IPS DF 6.9 (cell line): ENCODE measurements around the gene CCDC187.

Source experiments
- DNase-seq: peaks from one replicate; pipeline ENCODE4 v3.0.0-alpha.2; 2013; ENCODE audit warnings: low read depth, low spot score
- H3K27ac ChIP-seq: one replicate; pipeline ENCODE4 v1.5.1; 2013; ENCODE audit warnings: low read length, control low read depth
- H3K27me3 ChIP-seq: 2 replicates; pipeline ENCODE4 v1.6.1; 2013; ENCODE audit warnings: mild to moderate bottlenecking, low read length; ENCODE audit not compliant: control insufficient read depth, insufficient read depth
- H3K36me3 ChIP-seq: 2 replicates; pipeline ENCODE4 v1.6.1; 2013; ENCODE audit warnings: low read length; ENCODE audit not compliant: control insufficient read depth, insufficient read depth
- H3K4me1 ChIP-seq: 2 replicates; pipeline ENCODE4 v1.6.1; 2013; ENCODE audit warnings: low read length; ENCODE audit not compliant: control insufficient read depth, insufficient read depth
- H3K4me3 ChIP-seq: 2 replicates; pipeline ENCODE4 v1.5.1; 2013; ENCODE audit warnings: mild to moderate bottlenecking, low read length
- H3K9me3 ChIP-seq: 2 replicates; pipeline ENCODE4 v1.6.1; 2013; ENCODE audit warnings: low read length, inconsistent platforms; ENCODE audit not compliant: control insufficient read depth, insufficient read depth
- WGBS: extraction: QIAGEN DNeasy Blood & Tissue Kit; methylation state at CpG from one replicate; pipeline ENCODE4 v1.1.7; 2013; ENCODE audit warnings: mixed read lengths, missing lambda C conversion rate; ENCODE audit not compliant: insufficient read length, insufficient coverage; 5-methylcytosine and 5-hydroxymethylcytosine counted together

Gene CCDC187

DNA sequence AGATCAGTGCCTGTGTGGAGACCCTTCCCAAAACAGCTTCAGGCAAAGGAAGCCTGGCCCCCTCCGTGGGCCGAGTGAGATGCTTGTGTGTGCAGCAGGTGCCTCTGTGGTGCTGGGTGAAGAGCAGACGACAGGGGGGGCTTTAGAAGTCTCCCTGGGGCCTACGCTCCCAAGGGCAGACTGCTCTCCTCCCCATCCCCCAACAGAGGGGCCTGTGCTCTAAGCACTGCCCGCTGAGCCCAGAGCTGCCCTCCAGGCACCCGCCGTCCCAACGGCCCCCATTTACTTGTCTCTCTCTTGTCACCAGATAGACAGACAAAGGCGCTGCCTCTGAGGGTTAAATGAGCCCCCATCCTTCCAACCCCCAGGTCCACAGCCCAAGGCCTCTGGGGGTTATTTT is 96.3 kb downstream of the CCDC187 start:
- H3K27me3 ChIP-seq, result peaks cover 23% of the 10 kb centered on the region
- no peak overlapping the region for H3K4me3 ChIP-seq
- H3K4me1 ChIP-seq, result peaks cover 5% of the 10 kb centered on the region
- H3K27ac ChIP-seq, result no peak overlapping the region
- DNase-seq, result no peak
- H3K36me3 ChIP-seq, result peaks cover 9% of the 10 kb centered on the region
- no peaks in the 10 kb centered on the region for H3K9me3 ChIP-seq
- no CpG with 5 or more reads among the region's 9 CpGs for WGBS

GRCh38 chr9:136206602-136207275 is 97.2 kb downstream of the CCDC187 start:
- Histone ChIP-seq H3K4me1 (peaks cover 5% of the 10 kb centered on the region), H3K36me3 (peaks cover 9% of the 10 kb centered on the region), H3K4me3 (no peak overlapping the region), H3K27me3 (peaks cover 31% of the 10 kb centered on the region), H3K27ac (no peak overlapping the region), H3K9me3 (no peaks in the 10 kb centered on the region)
- no peak for DNase-seq
- no CpG with 5 or more reads among the region's 16 CpGs for WGBS

DNA sequence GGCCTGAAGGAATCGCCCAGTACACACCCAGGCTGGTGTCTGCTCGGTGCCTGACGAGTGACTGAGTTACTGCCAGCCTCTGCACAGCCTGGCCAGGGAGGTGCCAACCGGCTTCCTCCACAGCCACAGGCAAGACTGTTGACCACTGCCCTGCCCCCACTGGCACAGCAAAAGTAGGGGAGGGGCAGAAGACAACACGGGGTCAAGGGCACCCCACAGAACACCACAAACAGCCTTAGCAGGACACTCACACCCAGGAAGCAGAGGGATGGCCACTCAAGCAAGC is 98.2 kb downstream of the CCDC187 start:
- H3K27ac ChIP-seq, result no peak overlapping the region
- H3K36me3 ChIP-seq, result peaks cover 2% of the 10 kb centered on the region; the same call in 1 of the 2 replicates

DNA sequence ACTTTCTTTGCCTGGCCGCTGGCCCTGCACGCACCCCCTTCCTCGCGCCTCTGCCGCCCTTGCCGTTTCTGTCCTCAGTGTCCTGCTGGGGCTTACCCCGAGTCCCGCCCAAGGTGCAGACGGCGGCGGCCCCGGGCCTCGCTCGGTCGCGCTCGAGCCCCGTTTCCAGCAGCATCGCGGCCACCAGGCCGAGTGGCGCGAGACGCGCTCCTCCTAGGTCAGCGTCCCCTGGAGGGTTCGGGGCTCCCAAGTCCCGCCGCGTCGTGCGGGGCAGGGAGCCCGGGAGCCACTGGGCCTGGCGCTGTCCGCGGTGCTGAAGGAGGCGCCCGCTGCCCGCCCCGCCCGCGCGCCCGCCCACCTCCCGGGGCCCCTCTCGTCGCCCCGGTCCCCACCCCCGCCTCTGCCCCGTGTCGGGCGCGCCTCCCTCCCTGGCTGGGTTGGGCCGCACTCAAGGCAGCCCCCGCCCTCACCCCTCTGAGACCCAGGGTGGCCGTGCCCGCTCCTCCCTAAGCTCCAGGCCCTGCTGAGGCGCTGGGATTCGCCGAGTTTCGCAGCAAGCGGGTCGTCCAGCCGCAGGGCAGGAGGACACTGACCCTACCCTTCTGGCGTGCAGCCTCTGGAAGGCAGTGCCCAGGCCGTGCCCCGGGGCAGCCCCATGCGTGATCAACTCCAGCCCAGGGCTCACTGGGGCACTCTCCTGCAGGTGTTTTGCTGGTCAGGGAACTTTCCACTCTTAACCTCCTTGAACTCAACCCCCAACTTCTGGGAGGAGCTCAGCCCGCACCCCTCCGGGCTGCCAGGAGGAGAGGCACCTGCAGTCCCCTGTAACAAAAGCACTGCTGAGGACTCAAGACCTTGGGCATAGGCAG is 98.8 kb downstream of the CCDC187 start, which contains the start of gene LHX3:
LHX3 (minus strand) TSS at position 291 of the 869 bp plus-strand sequence; CDS start at position 175, 116 bp downstream.
- Histone ChIP-seq H3K27me3 (peaks cover 48% of the 10 kb centered on the region), H3K4me1 (peaks cover 5% of the 10 kb centered on the region), H3K27ac (no peak within 1 kb of the TSS), H3K9me3 (no peaks in the 10 kb centered on the region), H3K36me3 (peaks cover 2% of the 10 kb centered on the region; the same call in 1 of the 2 replicates), H3K4me3 (no peak within 1 kb of the TSS)
- no CpG with 5 or more reads among the region's 70 CpGs for WGBS
- DNase-seq, result no peak

More for the DNA sequence above, 98.2 kb downstream of the CCDC187 start:
- peaks cover 42% of the 10 kb centered on the region for H3K27me3 ChIP-seq
- H3K9me3 ChIP-seq, result no peaks in the 10 kb centered on the region
- H3K4me1 ChIP-seq, result peaks cover 5% of the 10 kb centered on the region
- no peak for DNase-seq
- no peak overlapping the region for H3K4me3 ChIP-seq
- no CpG with 5 or more reads among the region's 5 CpGs for whole genome bisulfite sequencing

DNA sequence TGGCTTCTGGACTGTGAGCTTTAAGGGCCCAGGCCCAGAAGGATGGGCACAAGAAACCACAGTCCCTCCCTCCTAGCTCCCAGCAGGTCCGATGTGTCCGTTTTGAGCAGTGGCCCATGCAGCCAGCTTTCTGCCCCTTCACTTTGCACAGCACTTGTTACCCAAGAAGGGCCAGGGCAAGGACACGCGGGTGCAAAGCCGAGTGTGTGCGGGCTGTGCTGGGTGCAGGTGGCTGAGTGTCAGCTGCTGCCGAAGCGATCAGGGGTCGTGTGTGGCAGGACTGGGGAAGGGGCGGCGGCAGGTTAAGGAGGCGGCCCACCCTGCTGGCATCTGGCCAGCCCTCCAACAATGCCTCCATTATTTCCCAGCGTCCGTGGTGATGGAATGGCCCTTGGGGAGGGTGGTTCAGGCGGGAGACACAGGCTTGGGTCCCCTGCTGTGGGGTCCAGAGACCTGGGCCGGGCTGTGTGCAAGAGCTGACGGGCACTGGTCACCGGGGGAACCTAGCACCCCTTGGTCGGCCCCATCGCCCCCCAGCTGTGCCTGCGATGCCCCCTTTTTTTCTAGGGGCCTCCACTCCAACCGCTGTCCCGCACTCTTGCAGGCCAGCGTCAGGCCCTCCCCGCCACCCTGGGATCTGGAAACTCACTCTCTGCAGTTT is 99.6 kb downstream of the CCDC187 start:
- H3K27ac ChIP-seq, result no peak overlapping the region
- no CpG with 5 or more reads among the region's 25 CpGs for WGBS
- DNase-seq, result no peak
- no peak overlapping the region for H3K4me3 ChIP-seq
- peaks cover 56% of the 10 kb centered on the region for H3K27me3 ChIP-seq
- no peaks in the 10 kb centered on the region for H3K9me3 ChIP-seq
- H3K36me3 ChIP-seq, result peaks cover 2% of the 10 kb centered on the region; the same call in 1 of the 2 replicates
- H3K4me1 ChIP-seq, result peaks cover 7% of the 10 kb centered on the region

GRCh38 chr9:136203408-136204144 is 100.3 kb downstream of the CCDC187 start:
- DNase-seq, result no peak
- H3K27me3 ChIP-seq, result peaks cover 61% of the 10 kb centered on the region

GRCh38 chr9:136202454-136203407 is 101.2 kb downstream of the CCDC187 start:
- H3K4me1 ChIP-seq, result peaks cover 8% of the 10 kb centered on the region
- no peak overlapping the region for H3K27ac ChIP-seq
- no peak for DNase-seq
- H3K27me3 ChIP-seq, result peaks cover 69% of the 10 kb centered on the region
- H3K9me3 ChIP-seq, result no peaks in the 10 kb centered on the region
- H3K4me3 ChIP-seq, result peak overlapping the region; percentile 20; the same call in 1 of the 2 replicates
- no peaks in the 10 kb centered on the region for H3K36me3 ChIP-seq
- WGBS, result no CpG with 5 or more reads among the region's 99 CpGs

More at GRCh38 chr9:136203408-136204144, 100.3 kb downstream of the CCDC187 start:
- Histone ChIP-seq H3K4me1 (peaks cover 8% of the 10 kb centered on the region), H3K4me3 (peak overlapping the region; percentile 20; the same call in 1 of the 2 replicates), H3K27ac (no peak overlapping the region), H3K36me3 (peaks cover under 1% of the 10 kb centered on the region; the same call in 1 of the 2 replicates), H3K9me3 (no peaks in the 10 kb centered on the region)
- no CpG with 5 or more reads among the region's 33 CpGs for WGBS

GRCh38 chr9:136201609-136202453 is 102.1 kb downstream of the CCDC187 start:
- Histone ChIP-seq H3K27ac (no peak overlapping the region), H3K27me3 (peaks cover 77% of the 10 kb centered on the region), H3K4me1 (peaks cover 10% of the 10 kb centered on the region), H3K9me3 (no peaks in the 10 kb centered on the region), H3K4me3 (no peak overlapping the region), H3K36me3 (no peaks in the 10 kb centered on the region)
- WGBS, result no CpG with 5 or more reads among the region's 85 CpGs
- DNase-seq, result no peak

GRCh38 chr9:136201174-136201573 is 102.7 kb downstream of the CCDC187 start:
- no peak for DNase-seq
- Histone ChIP-seq H3K36me3 (no peaks in the 10 kb centered on the region), H3K9me3 (no peaks in the 10 kb centered on the region), H3K27ac (no peak overlapping the region), H3K27me3 (peaks cover 84% of the 10 kb centered on the region), H3K4me1 (peaks cover 13% of the 10 kb centered on the region), H3K4me3 (no peak overlapping the region)
- no CpG with 5 or more reads among the region's 13 CpGs for WGBS
